Choroid plexus epithelial cell (primary cell): ENCODE results near the gene CDK4.

Experiments
- DNase-seq: peaks from one replicate; pipeline ENCODE4 v3.0.0-alpha.2; 2010; ENCODE audit warnings: low read depth
- H3K4me3 ChIP-seq: 2 replicates; pipeline ENCODE4 v1.5.1; 2011; ENCODE audit warnings: low read depth, mild to moderate bottlenecking, control low read depth, low read length, moderate library complexity
- CTCF ChIP-seq: conservative IDR thresholded peaks from 2 replicates; pipeline ENCODE4 v1.5.1; 2011; ENCODE audit warnings: low read depth, mild to moderate bottlenecking, control low read depth, inconsistent platforms, low read length, moderate library complexity

CDK4 gene

GRCh38 chr12:57771873-57772428 lies 19.8 kb upstream of the CDK4 start, which contains the start of gene METTL1:
Gene METTL1 (minus strand): TSS chr12:57772105. CDS start chr12:57772083, 22 bp downstream.
- H3K4me3 ChIP-seq, result peak within 1 kb of the TSS; percentile 95
- no peak for TF ChIP-seq CTCF
- DNase-seq, result peak; percentile 97

- no peak for TF ChIP-seq CTCF
- peak overlapping the region; percentile 95 for H3K4me3 ChIP-seq
Observed at GRCh38 chr12:57771236-57771872, 19.2 kb upstream of the CDK4 start.

GRCh38 chr12:57770734-57771133 lies 18.6 kb upstream of the CDK4 start:
- DNase-seq, result no peak
- H3K4me3 ChIP-seq, result no peak overlapping the region
- no peak for TF ChIP-seq CTCF

More at GRCh38 chr12:57771236-57771872, 19.2 kb upstream of the CDK4 start:
- peak; percentile 91 for DNase-seq

- TF ChIP-seq CTCF, result no peak
- DNase-seq, result no peak
- H3K4me3 ChIP-seq, result no peak overlapping the region
Observed at GRCh38 chr12:57769594-57769993, 17.5 kb upstream of the CDK4 start.

- no peak for DNase-seq
- no peak for TF ChIP-seq CTCF
- H3K4me3 ChIP-seq, result no peak overlapping the region
Observed at GRCh38 chr12:57767876-57768275, 15.8 kb upstream of the CDK4 start.

- no peak overlapping the region for H3K4me3 ChIP-seq
- no peak for DNase-seq
- TF ChIP-seq CTCF, result no peak
Observed at GRCh38 chr12:57767305-57767698, 15.2 kb upstream of the CDK4 start.
